Activated CD4-positive, alpha-beta T cell treated with anti-CD3 and anti-CD28 coated beads, Interleukin-2, amount 50 U/mL, for 24 hours (primary cell): ENCODE data around the gene ACOX3.
"Not testable (repeated sequence)": the region's sequence is repeated elsewhere in the genome, so short reads cannot be mapped to it uniquely, and the experiment has no call there.

Source experiments
- DNase-seq, 2 donors: peaks; one replicate each; pipeline ENCODE4 v3.0.0-alpha.2; 2020; ENCODE audit warnings: low read depth in 1 of 2, low spot score in 1 of 2

The ACOX3 gene

GRCh38 chr4:8407756-8408155 lies 32.8 kb downstream of the ACOX3 start:
- no peak for DNase-seq

GRCh38 chr4:8407316-8407715 lies 33.2 kb downstream of the ACOX3 start:
- DNase-seq: no peak

- not testable (repeated sequence) for DNase-seq
These were observed 33.6 kb downstream of the ACOX3 start for GRCh38 chr4:8406887-8407286.

DNA sequence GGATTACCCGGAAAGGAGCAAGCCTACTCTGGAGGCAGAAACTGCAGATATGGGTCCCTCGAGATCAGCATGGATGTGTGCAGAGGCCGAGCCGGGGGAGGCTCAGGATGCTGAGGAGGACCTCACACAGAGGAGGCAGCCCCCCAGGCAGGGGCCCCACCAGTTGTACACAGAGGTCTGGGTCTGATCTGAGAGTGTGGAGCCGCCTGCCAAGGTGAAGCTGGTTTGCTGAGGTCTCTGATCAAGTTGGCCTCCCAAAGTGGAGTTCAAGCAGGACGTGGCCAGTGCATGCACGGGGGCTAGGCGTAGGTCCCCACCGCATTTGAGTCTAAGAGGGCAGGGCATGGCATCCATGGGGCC lies 35.0 kb downstream of the ACOX3 start:
- DNase-seq: no peak

DNA sequence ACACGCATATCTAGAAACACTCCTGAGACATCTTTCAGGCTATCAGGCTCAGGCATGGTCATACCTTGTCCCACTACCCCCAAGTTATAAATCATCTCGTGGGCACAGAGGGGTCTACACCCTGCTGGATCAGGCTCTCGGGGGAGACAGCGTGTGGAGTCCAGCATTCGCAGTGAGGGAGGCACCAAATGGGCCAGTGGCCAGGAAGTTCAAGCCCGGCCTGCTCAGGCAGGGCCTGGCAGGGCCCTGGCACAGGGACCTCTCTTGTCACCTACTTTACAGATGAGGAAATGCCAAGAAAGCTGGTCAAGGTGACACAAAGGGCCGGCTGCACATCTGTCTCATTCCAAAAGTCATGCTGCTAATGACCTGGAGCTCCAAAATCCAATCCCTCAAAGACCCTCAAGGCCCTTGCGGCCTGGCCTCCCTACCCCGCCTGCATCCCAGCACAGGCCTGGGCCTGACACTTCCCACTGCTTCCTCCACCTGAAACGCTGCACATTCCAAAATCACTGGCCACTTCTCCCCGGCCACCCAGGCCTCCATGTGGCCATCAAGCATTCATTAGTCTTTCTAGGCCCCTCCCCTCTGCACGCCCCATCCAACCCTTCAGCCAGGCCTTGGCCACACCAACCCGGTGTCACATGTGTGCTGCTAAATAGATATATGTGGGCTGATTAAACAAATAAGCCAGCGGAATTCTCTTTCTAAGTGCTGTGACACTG lies 35.6 kb downstream of the ACOX3 start:
- DNase-seq: no peak

- no peak for DNase-seq
These were observed 36.5 kb downstream of the ACOX3 start for GRCh38 chr4:8403976-8404375.

DNA sequence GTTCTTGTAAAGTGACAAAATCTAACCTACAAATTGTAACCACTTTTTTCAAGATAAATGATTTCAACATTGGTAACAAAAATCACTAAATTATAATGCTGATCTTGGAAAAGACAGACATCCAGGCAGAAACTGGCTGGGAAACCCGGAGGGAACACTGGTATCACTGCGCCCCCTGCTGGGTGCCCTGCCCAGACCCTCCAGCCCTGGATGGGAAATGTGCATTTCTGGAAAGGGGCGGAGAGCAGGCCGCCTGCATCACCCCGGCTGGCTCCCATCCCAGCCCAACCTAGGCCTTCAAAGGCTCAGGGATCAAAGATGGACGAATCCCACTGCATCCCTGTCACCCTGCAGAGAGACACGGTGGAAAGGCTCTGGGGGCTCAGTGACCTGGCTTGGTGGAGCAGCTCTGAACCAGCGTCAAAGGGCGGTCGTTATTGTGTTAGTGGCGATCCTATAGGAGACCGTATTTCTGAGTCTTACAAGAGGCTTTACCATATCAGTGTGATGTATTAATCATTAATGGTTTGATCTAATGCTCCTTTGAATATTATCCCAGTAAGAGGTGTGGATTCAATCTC lies 37.3 kb downstream of the ACOX3 start:
- peak; percentile 19 to 25 for DNase-seq

DNA sequence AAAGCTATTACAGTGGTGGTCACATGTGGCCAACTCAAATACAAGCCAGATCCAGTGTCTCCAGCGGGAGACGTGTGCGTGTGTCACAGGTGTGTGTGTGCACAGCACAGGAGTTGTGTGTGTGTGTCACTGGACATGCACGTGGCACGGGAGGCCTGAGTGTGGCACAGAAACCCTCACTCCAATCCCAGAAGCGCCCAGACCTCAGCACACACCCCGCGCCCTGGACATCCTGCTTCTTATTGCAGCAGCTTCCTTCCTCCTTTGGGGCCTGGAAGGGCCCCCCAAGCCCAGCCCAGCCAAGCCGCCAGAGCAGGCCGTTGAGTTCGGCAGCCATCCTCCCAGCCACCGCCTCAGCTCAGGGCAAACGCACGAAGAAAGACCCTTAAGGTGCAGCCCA lies 37.9 kb downstream of the ACOX3 start:
- DNase-seq: no peak

DNA sequence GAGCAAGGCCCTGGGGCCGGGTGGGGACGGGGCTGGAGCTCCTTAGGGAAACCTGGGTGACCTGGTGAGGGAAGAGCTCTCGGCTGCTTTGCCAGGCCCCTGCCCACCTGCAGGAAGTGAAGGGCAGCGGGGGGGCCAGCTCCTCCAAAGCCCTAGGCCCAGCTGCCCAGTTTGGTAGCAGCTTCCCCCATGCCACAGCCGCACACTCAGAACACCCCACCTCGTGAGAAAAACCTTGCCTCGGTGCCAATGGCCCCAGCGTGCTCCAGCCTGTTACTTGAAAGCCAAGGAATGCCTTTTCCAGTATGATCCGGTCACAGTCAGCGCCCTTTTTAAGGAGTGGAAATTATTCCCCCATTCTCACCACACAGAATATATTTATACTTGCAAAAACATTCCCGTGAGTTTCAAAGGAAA lies 38.3 kb downstream of the ACOX3 start:
- DNase-seq: no peak

DNA sequence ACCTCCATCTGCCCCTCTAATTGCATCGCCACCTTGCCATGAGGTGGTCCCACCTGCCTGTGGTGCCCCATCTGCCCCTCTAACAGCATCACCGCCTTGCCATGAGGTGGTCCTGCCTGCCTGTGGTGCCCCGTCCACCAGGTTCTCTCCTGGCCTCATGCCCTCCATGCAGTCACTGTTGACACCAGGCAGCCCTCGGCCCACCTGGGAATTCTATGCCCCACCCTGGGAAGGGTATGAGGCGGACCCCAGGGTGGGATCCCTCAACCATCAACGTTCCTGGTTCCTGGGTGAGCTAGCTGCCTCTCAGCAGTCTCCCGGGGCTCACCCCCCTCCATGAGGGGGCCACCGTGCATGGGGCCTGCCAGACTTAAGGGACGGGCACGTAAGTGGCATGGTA lies 38.9 kb downstream of the ACOX3 start:
- DNase-seq: no peak

- DNase-seq: no peak
These were observed 39.7 kb downstream of the ACOX3 start for GRCh38 chr4:8400632-8401325.

GRCh38 chr4:8399298-8399697 lies 41.2 kb downstream of the ACOX3 start:
- DNase-seq: no peak

- no peak for DNase-seq
These were observed 42.2 kb downstream of the ACOX3 start for GRCh38 chr4:8398347-8398746.

DNA sequence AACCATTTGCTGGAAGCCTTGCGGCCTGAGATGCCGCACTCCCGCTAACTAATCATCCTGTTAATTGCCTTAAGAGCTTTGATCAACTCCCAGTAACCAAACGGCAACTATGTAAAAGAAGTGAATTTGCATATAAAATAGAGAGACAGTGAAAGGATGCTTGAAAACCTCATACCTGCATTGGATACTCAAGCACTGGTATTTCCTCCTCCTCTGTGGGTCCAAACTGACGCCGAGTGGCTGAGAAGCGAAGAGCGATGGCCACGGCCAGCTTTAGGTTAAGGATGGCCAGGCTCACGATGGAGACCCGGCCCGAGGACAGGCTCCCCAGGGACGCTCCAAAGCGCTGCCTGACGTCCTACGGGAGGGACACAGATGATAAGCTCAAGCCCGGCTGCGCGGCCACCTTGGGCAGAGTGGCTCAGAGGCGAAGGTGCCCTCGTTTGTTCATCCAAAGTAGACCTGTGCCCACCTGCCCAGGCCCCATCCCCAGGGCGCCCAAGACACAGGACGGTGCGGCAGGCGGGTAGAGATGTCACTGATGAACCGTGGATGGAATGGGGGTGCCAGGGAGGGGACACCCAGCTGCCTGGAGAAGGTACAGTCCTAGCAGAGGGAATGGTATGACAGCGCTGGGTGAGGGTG lies 43.6 kb downstream of the ACOX3 start:
- no peak for DNase-seq

- no peak for DNase-seq
These were observed 44.8 kb downstream of the ACOX3 start for GRCh38 chr4:8395504-8396296.

DNA sequence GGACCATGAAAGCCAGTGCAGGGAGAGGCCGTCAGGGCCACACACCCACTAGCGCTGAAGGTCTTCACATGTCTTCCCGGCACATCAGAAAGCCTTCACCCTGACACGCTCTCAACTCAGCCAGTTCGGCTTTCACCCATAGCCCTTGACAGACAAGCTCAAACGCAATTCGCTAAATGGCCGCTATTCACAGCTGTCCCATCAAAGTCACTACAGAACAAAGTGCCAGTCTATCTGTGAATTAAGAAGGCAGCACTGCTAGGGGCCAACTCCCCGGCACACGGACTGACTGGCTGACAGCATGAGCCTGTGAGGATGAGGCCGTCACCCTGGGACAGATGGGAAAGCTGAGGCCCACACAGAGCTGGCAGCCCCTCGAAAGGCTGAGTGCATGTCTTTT lies 45.7 kb downstream of the ACOX3 start:
- no peak for DNase-seq

GRCh38 chr4:8394061-8394519 lies 46.4 kb downstream of the ACOX3 start:
- no peak for DNase-seq

DNA sequence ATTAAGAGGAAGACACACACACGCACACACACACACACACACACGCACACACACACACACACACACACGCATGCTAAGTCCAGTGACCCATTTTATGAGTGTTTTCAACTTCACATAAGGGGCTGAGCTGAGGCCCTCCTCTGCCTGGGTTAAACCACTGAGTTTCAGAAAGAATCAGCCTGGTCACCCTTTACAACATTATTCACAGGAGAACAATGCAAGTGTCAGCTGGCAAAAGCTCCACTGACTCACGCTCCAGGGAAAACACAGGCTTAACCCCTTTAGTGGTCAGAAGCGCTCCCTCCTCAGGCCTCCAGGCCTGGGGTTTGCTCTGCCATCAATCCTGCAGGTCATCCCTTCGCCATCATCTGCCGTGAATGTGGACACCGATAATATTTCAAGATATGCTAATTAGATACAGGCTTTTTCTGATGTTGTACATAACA lies 46.9 kb downstream of the ACOX3 start:
- no peak for DNase-seq

- DNase-seq: no peak
These were observed 47.8 kb downstream of the ACOX3 start for GRCh38 chr4:8392591-8393190.

DNA sequence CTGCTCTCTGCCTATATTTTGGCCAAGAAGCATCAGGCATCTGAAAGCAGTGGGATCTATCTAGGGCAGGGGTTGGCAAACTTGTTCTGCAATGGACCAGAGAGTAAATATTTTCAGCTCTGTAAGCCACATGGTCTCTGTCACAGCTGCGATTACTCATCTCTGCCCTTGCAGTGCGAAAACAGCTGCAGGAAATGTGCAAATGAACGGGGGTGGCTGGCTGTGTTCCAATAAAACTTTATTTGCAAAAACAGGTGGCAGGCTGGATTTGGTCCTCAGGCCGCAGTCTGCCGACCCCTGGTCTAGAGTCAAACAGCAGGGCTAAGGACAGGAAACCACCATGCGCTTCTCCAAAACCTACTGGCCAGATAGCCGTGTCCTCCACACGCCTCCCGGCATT lies 48.6 kb downstream of the ACOX3 start:
- DNase-seq: no peak

DNA sequence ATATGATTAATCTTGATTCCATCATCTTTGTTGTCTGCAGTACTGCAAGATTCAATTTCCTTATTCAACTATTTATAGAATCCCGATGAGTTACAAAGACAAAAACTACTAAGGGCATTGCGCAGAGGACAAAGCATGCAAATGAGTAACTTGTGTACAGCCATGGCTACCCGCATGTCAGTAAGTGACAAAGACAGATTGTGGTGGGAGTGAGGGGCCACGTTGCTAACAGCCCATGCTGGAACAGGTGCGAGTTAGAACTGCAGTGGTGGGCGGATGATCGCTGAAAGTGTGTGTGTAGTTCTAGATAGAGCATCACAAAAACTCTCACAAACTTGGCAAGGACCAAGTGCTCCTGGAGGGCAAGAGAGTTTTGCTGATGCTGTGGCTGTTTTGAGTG lies 49.5 kb downstream of the ACOX3 start:
- no peak for DNase-seq
